Posterior vena cava (tissue), 2 donors: ENCODE data around the gene ARPC5L. TPM values are rescaled to one million over a fixed set of nuclear protein-coding genes. Genes with fewer than 3 reads are reported as not detected.
A peak's percentile ranks its signal among the peaks of the same experiment; 100 is the strongest.
"Not testable (repeated sequence)": the region's sequence is repeated elsewhere in the genome, so short reads cannot be mapped to it uniquely, and the experiment has no call there.

Experiments
- DNase-seq: peaks from one replicate; pipeline ENCODE4 v3.0.0-alpha.2; 2020; ENCODE audit warnings: low spot score
- intact Hi-C, 2 donors: fragments of 100-400 bp; cut with DNase I; formaldehyde crosslinking; loops; one replicate each; pipeline versions ENCODE4 v1.14.1 to v1.14.2; 2022 to 2023
- long read RNA-seq, 2 donors: library from polyadenylated mRNA; unstranded; transcript quantifications; one replicate each; pipeline ENCODE4 v2.0.0, GENCODE V29; 2020 to 2021
- total RNA-seq, 2 donors: library from RNA; stranded (reverse); fragmentation: NEBNext Ultra II Directional; extraction: Animal tissue kit (Norgen Biotek cat#: 25700); gene quantifications; one replicate each; pipeline ENCODE4 v1.2.1, GENCODE V29; 2021
- donor health status: DM: yes; HTN: yes; CAD: no.
- donor health status: DM: yes; HTN: yes; CAD: no.

The ARPC5L gene
- total RNA-seq: 10 to 100 TPM; 23.1 to 23.4 TPM
- long read RNA-seq, donor 1, transcript ARPC5L-201 (4 exons, 1,325 nt): major isoform, 17 of 18 reads
- long read RNA-seq, donor 1, partial matches to known transcripts: 0 of 18 reads
- long read RNA-seq, donor 1, other reads (novel, unspliced or antisense): 0 of 18 reads
- long read RNA-seq, donor 2, transcript ARPC5L-201 (4 exons, 1,325 nt): major isoform, 49 of 53 reads
- long read RNA-seq, donor 2, partial matches to known transcripts: 0 of 53 reads
- long read RNA-seq, donor 2, other reads (novel, unspliced or antisense): 3 of 53 reads

- DNase-seq: peak; percentile 98
Observed at GRCh38 chr9:124861342-124862229, at the start of gene ARPC5L, which contains the start of gene RPL35. TSS of gene ARPC5L (plus strand) at chr9:124862130. CDS start at chr9:124869291, 7,161 bp downstream. TSS of gene RPL35 (minus strand) at chr9:124861957. CDS start at chr9:124861912, 45 bp downstream.

DNA sequence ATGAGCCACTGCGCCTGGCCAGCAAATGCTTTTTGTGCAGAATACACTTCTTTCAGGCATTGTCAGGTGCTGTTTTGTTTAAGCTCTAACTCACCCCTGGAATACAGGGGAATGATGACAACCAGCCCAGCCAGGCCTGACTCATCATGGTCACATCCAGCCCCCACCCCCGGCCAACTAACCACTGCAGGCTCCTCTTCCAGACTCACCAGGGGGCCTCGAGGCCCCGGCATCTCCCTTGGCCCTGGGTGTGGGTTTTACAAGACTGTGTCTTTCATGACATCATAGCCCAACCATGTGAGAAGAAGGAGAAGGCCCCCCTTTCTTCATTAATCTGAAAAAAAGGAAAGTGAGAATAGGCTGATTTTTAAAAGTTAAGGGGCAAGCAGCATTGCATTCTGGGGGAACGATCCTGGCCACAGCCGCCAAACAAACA lies 49.5 kb upstream of the ARPC5L start:
- DNase-seq: no peak
- intact Hi-C loops: no loop called here

More at GRCh38 chr9:124861342-124862229, at the start of gene ARPC5L, which contains the start of gene RPL35:
- intact Hi-C loops: no loop called here

DNA sequence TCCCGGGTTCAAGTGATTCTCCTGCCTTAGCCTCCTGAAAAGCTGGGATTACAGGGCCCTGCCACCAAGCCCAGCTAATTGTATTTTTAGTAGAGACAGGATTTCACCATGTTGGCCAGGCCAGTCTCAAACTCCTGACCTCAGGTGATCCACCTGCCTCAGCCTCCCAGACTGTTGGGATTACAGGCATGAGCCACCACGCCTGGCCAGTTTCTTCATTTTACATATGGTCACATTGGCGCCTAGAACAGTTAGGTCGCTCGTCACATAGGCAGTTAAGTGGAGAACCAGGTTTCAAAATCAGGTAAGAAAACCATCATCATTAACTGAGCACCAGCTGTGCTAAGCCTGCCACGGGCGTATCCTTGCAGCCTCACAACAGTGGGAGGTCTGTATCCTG lies 48.9 kb upstream of the ARPC5L start:
- DNase-seq: no peak
- intact Hi-C loops: no loop called here

DNA sequence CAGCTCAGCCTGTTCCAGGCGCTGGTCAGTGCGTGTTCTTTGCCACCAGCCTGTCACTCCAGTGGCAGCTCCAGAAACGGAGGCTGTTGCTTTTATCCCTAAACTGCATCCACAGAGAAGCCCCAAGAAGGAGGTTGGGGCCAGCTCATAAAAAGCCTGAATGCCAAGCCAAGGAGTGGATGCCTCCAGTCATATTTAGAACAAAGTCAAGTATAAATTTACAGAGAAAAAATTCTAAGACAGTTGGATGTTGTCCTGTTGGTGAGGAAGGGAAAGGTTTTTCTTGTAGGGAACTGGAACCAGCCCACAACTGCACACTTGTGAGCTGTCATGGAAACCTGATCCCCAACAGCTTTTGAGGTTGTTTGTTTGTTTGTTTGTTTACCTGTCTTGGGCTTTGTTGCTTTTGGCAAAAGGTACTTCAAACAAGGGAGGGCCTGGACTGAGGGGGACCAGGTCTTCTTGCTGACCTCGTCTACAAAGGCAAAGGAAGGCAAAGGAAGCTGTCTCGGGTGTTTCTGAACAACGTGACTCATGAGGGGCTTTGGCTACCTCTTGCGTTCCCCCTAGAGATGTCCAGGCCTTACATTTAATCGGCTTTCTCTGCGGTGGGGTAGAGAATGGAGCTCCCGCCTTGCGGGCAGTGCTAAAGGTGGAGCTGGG lies 48.3 kb upstream of the ARPC5L start:
- intact Hi-C loops: no loop called here
- no peak for DNase-seq

- no peak for DNase-seq
- intact Hi-C loops: no loop called here
Observed at GRCh38 chr9:124814164-124814535, 47.8 kb upstream of the ARPC5L start.

DNA sequence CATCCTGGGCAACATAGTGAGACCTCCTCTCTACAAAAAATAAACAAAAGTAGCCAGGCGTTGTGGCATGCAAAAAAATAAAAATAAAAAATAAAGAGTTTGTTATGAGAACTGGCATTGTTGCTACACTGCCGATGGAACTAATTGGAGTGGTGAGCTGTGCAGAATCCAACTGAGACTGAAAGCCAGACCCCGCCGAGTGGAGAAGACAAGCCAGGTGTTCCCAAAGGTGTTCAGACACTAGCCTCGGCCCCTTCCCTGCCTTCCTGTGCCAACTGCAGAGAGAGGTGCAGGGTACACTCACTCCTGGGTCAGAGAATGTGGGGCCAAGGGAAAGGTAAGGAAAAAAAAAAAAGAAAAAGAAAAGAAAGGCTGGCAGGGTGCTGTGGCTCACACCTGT lies 46.3 kb upstream of the ARPC5L start:
- intact Hi-C loops: loop anchor here in 1 of 2 donors (5.0 kb wide), 1 partner anchor 1307 kb away; no protein-coding TSS in a partner anchor
- no peak for DNase-seq

DNA sequence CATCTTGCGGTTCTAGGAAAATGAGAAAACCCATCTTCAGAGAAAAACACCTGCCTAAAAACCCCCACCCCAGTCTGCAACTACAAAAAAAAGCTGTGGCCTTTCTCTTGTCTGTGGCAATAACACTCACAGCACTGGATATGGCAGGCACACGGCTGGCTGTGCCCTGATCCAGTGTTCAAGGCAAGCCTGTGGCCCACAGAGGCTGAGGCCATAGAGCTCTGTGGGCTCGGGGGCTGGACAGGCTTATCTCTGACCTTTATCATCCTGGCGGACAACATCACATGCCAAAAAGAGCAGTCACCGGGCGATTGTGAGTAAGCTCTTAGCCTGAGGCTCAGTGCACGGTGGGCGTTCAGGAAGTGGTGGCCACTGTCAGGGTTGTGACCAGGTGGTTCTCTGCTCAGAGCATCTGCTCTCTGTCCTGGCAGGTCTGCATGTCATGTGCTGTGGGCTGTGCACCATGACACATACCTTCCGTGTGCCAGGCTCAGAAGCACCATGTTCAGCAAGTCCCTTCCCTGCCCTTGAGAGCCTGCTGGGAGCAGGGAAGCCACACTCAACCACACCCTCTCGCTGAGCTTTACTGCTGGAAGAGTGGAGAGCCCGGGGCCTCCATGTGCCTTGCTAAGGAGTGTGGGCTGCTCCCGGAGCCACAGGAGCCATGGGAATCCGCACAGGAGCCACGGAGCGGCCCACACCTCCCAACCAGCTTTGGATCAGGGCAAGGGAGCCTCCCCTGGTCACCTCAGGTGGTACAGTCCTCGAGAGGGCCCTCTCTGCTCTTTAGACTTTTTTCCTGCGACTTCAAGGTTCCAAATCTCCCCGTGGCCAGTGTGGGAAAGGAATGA lies 43.3 kb upstream of the ARPC5L start:
- DNase-seq: no peak
- intact Hi-C loops: loop anchor here in 1 of 2 donors (5.0 kb wide), 1 partner anchor 1304 kb away; no protein-coding TSS in a partner anchor

DNA sequence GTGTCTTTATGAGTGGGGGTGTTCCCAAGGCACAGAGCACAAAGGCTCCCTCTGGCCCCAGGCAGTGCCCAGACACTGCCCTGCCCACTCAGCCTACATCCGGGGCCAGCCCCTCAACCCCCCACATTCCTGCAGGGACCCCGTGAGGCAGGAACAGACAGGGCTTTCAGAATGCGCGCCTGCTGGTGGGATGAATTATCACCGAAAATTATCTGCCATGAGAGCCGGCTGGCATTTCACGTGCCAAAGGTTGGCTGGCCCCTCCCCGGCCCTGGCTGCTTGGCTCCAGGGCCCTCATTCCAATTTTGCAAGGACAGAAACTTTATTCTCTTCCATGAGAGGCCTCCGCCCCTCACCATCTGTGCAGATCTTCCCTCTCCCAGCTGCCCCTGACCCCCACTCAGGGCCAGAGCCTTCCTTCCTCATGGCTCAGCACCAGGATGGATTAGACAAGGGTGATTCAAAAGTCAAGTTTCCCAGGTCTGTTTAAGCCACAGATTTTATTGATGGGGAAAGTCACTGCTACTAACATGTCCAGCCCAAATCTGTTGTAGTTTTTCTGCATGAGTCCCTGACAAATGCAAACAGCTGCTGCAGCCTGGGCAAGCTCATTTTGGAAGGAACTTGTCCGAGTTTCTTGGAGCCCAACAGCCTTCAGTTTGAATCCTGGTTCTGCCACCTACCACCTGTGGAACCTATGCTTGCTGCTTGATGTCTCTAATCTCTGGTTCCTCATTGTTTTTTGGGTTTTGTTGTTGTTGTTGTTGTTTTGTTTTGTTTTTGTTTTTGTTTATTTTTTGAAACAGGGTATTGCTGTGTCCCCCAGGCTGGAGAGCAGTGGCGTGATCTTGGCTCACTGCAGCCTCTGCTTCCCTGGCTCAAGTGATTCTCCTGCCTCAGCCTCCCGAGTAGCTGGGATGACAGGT lies 41.0 kb upstream of the ARPC5L start:
- intact Hi-C loops: no loop called here
- DNase-seq: no peak

DNA sequence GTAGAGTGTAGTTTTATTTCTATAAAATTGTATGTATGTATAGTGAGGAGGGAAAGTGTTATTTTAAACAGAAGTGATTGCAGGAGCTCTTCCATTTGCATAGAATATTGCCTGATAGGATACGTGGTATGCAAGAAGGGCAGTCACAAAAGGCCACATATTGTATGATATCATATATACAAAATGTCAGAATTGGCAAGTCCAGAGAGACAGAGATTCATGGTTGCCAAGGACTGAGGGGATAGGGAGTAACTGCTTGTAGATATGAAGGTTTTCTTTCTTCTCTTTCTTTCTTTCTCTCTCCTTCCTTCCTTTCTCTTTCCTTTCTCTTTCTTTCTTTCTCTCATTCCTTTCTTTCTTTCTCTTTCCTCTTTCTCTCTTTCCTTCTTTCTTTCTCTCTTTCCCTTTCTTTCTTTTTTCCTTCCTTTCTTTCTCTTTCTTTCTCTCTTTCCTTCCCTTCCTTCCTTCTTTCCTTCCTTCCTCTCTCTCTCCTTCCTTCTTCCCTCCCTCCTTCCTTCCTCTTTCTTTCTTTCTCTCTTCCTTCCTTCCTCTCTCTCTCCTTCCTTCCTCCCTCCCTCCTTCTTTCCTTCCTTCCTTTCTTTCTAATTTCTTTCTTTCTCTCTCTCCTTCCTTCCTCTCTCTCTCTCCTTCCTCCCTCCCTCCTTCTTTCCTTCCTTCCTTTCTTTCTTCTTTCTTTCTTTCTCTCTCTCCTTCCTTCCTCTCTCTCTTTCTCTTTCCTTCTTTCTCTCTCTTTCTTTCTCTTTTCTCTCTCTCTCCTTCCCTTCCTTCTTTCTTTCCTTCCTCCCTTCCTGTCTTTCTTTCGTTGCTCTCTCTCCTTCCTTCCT lies 33.2 kb upstream of the ARPC5L start:
- no peak for DNase-seq
- intact Hi-C loops: loop anchor here in 1 of 2 donors (1.0 kb wide), 1 partner anchor 26 kb away; no protein-coding TSS in a partner anchor

DNA sequence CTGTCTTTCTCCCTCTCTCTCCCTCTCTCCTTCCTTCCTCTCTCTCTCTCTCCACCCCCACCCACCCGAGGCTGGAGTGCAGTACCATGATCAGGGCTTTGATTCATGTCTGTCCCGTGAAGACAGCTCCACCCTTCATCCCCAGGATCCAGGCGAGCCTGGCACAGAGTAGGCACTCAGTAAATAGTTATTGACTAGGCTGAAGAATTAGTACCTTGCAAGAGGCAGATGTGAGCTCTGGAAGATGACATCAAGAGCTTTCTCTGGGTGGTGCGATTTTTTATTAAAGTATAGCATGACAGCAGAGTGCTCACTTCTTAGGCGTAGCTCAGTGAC lies 32.6 kb upstream of the ARPC5L start:
- intact Hi-C loops: loop anchor here in 1 of 2 donors (1.0 kb wide), 1 partner anchor 27 kb away; no protein-coding TSS in a partner anchor
- DNase-seq: no peak

DNA sequence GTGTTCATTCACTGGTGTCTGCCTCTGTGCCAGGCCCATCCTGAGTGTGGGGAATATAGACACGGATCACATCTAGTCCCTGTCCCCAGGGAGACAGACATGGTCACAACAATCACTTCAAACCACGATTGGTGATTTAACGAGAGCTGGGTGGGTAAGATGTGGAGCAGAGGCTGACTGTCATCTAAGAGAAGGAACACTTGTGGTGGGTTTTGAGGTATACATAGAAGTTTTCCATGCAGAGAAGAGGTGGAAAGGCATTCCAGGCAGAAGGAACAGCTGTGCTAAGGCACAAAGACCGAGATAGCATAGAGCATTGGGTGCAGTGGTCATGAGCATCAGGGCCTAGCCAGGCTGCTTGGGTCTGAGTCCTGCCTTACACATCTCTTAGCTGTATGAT lies 31.3 kb upstream of the ARPC5L start:
- intact Hi-C loops: no loop called here
- no peak for DNase-seq

- DNase-seq: no peak
- intact Hi-C loops: no loop called here
Observed at GRCh38 chr9:124831642-124832364, 30.1 kb upstream of the ARPC5L start.

- no peak for DNase-seq
- intact Hi-C loops: no loop called here
Observed at GRCh38 chr9:124834591-124834990, 27.3 kb upstream of the ARPC5L start.

DNA sequence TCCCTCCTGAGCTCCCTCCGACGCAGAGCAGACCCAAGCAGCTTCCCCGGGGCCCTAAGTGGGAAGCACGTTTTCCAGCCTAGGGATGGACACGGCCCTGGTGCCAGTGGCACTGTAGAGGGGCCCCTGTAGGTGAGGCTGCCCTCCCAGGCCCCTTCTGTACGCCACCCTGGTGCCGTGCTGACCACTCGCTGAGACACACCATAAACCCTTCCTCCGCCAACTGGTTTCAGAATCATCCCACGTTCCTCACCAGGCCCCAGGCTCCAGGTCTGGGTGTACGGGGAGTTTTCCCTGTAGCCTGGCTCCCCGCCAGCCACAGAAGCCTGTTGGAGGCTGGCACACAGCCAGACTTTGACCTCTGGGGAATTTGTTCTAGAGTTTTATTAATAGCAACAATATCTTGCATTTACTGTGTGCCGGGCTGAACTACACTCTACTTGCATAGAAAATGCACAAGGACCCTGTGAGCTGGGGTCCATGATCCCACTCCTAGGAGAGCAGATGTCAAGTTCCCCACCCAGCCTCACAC lies 26.8 kb upstream of the ARPC5L start:
- no peak for DNase-seq
- intact Hi-C loops: no loop called here

GRCh38 chr9:124838132-124838531 lies 23.8 kb upstream of the ARPC5L start:
- intact Hi-C loops, DNase-seq: not testable (repeated sequence)
